ENCODE measurements around the gene JPH2.

DNA sequence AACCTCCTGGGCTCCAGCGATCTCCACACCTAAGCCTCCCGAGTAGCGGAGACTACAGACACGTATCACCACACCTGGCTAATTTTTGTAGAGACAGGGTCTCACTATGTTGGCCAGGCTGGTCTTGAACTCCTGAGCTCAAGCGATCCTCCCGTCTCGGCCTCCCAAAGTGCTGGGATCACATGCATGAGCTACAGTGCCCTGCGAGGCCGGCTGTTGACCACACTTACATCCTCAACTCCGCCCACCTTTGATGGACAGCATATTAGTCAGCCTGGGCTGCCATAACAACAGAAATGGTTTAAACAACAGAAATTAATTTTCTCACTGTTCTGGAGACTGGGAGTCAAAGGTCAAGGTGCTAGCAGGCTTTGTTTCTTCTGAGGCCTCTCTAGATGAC, 107.7 kb downstream of the JPH2 start:
- TF ChIP-seq, protein P1, sequence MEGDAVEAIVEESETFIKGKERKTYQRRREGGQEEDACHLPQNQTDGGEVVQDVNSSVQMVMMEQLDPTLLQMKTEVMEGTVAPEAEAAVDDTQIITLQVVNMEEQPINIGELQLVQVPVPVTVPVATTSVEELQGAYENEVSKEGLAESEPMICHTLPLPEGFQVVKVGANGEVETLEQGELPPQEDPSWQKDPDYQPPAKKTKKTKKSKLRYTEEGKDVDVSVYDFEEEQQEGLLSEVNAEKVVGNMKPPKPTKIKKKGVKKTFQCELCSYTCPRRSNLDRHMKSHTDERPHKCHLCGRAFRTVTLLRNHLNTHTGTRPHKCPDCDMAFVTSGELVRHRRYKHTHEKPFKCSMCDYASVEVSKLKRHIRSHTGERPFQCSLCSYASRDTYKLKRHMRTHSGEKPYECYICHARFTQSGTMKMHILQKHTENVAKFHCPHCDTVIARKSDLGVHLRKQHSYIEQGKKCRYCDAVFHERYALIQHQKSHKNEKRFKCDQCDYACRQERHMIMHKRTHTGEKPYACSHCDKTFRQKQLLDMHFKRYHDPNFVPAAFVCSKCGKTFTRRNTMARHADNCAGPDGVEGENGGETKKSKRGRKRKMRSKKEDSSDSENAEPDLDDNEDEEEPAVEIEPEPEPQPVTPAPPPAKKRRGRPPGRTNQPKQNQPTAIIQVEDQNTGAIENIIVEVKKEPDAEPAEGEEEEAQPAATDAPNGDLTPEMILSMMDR (IDR thresholded peaks at IDR 0.05; ENCODE audit: insufficient read depth, low read length, poor library complexity, severe bottlenecking), result no peak
- no peak for TF ChIP-seq EZH2phosphoT487 (conservative IDR thresholded peaks at IDR 0.05; ENCODE audit: low read length)

Data from SU-DHL-6 (cell line).